HEK293 (cell line): ENCODE data around the gene F2R.

Source experiments
- CTCF ChIA-PET: fragments of 350-600 bp; formaldehyde crosslinking; extraction: SDS; loops from one replicate; lab custom pipeline; 2021; ENCODE audit warnings: antibody characterized with exemption; lab: Yijun Ruan, JAX
- POLR2A ChIA-PET: fragments of 300-600 bp; formaldehyde crosslinking; extraction: SDS; loops from one replicate; lab custom pipeline; 2020; ENCODE audit warnings: antibody characterized with exemption, inconsistent platforms; lab: Yijun Ruan, JAX
- H3K27ac ChIP-seq: fragments of 200-500 bp; sonication (Bioruptor generic); 2 replicates; pipeline ENCODE4 v1.5.1; 2014; ENCODE audit warnings: low read depth, low read length, control low read depth, inconsistent platforms; ENCODE audit errors: extremely low read depth
- H3K36me3 ChIP-seq, 2 experiments: fragments of 200-500 bp in 1 of 2; sonication (Bioruptor generic) in 1 of 2; 1 replicate in 1 of 2; 2 replicates in 1 of 2; pipeline ENCODE4 v1.5.1; 2014 to 2017; ENCODE audit warnings: inconsistent platforms in 2 of 2, low read length in 2 of 2; ENCODE audit not compliant: control insufficient read depth in 2 of 2, insufficient read depth in 1 of 2
- H3K4me1 ChIP-seq: fragments of 200-500 bp; sonication (Bioruptor generic); 2 replicates; pipeline ENCODE4 v1.5.1; 2014; ENCODE audit warnings: mild to moderate bottlenecking, low read length, inconsistent platforms; ENCODE audit not compliant: control insufficient read depth, insufficient read depth
- H3K4me3 ChIP-seq: 2 replicates; pipeline ENCODE4 v1.5.1; 2011; ENCODE audit warnings: low read depth, mild to moderate bottlenecking, control low read depth, low read length, moderate library complexity
- H3K9me3 ChIP-seq: fragments of 200-500 bp; sonication (Bioruptor generic); 2 replicates; pipeline ENCODE4 v1.5.1; 2014; ENCODE audit warnings: low read depth, low read length, inconsistent platforms; ENCODE audit not compliant: control insufficient read depth, insufficient read depth
- BCL11A ChIP-seq: fragments of 450-650 bp; formaldehyde crosslinking; IDR thresholded peaks from 2 replicates; pipeline ENCODE4 v1.5.1; 2016; ENCODE audit warnings: low read depth, missing biosample characterization, missing genetic modification characterization
- GFI1B ChIP-seq: fragments of 450-650 bp; formaldehyde crosslinking; IDR thresholded peaks from 2 replicates; pipeline ENCODE4 v1.5.1; 2016; ENCODE audit warnings: missing biosample characterization, missing genetic modification characterization
- KLF17 ChIP-seq: fragments of 450-650 bp; formaldehyde crosslinking; IDR thresholded peaks from 2 replicates; pipeline ENCODE4 v1.5.1; 2016; ENCODE audit warnings: missing biosample characterization, missing genetic modification characterization
- REST ChIP-seq: fragments of 450-650 bp; formaldehyde crosslinking; IDR thresholded peaks from 2 replicates; pipeline ENCODE4 v1.5.1; 2016; ENCODE audit warnings: missing biosample characterization, missing genetic modification characterization
- YY1 ChIP-seq: fragments of 450-650 bp; formaldehyde crosslinking; IDR thresholded peaks from 2 replicates; pipeline ENCODE4 v1.5.1; 2018; ENCODE audit warnings: missing biosample characterization, missing genetic modification characterization
- ZBTB48 ChIP-seq: fragments of 450-650 bp; formaldehyde crosslinking; IDR thresholded peaks from 2 replicates; pipeline ENCODE4 v1.5.1; 2016; ENCODE audit warnings: missing biosample characterization, missing genetic modification characterization
- ZBTB6 ChIP-seq: fragments of 450-650 bp; formaldehyde crosslinking; IDR thresholded peaks from 2 replicates; pipeline ENCODE4 v1.5.1; 2017; ENCODE audit warnings: missing biosample characterization, missing genetic modification characterization
- ZBTB8A ChIP-seq: fragments of 450-650 bp; formaldehyde crosslinking; IDR thresholded peaks from 2 replicates; pipeline ENCODE4 v1.5.1; 2016; ENCODE audit warnings: missing biosample characterization, missing genetic modification characterization
- ZFP37 ChIP-seq: fragments of 450-650 bp; formaldehyde crosslinking; IDR thresholded peaks from 2 replicates; pipeline ENCODE4 v1.5.1; 2016; ENCODE audit warnings: missing biosample characterization, missing genetic modification characterization
- ZNF114 ChIP-seq: fragments of 450-650 bp; formaldehyde crosslinking; IDR thresholded peaks from 2 replicates; pipeline ENCODE4 v1.5.0; 2017; ENCODE audit warnings: missing biosample characterization, missing genetic modification characterization
- ZNF366 ChIP-seq: fragments of 450-650 bp; formaldehyde crosslinking; conservative IDR thresholded peaks from 2 replicates; pipeline ENCODE4 v1.5.1; 2016; ENCODE audit warnings: missing biosample characterization, missing genetic modification characterization
- ZNF404 ChIP-seq: fragments of 450-650 bp; formaldehyde crosslinking; IDR thresholded peaks from 2 replicates; pipeline ENCODE4 v1.5.1; 2017; ENCODE audit warnings: missing biosample characterization, missing genetic modification characterization
- ZNF488 ChIP-seq: fragments of 450-650 bp; formaldehyde crosslinking; IDR thresholded peaks from 2 replicates; pipeline ENCODE4 v1.5.1; 2016; ENCODE audit warnings: missing biosample characterization, missing genetic modification characterization
- ZNF514 ChIP-seq: fragments of 450-650 bp; formaldehyde crosslinking; IDR thresholded peaks from 2 replicates; pipeline ENCODE4 v1.5.1; 2016; ENCODE audit warnings: missing biosample characterization, missing genetic modification characterization
- ZNF580 ChIP-seq: fragments of 450-650 bp; formaldehyde crosslinking; IDR thresholded peaks from 2 replicates; pipeline ENCODE4 v1.5.1; 2016; ENCODE audit warnings: missing biosample characterization, missing genetic modification characterization
- ZNF596 ChIP-seq: fragments of 450-650 bp; IDR thresholded peaks from 2 replicates; pipeline ENCODE4 v1.5.0; 2018; ENCODE audit warnings: missing biosample characterization, mild to moderate bottlenecking, missing genetic modification characterization, moderate library complexity
- ZNF621 ChIP-seq: fragments of 450-650 bp; formaldehyde crosslinking; IDR thresholded peaks from 2 replicates; pipeline ENCODE4 v1.5.1; 2017; ENCODE audit warnings: missing biosample characterization, missing genetic modification characterization
- ZNF791 ChIP-seq: fragments of 450-650 bp; formaldehyde crosslinking; IDR thresholded peaks from 2 replicates; pipeline ENCODE4 v1.5.1; 2016; ENCODE audit warnings: missing biosample characterization, missing genetic modification characterization

The F2R gene

GRCh38 chr5:76764374-76764773 lies 48.4 kb downstream of the F2R start:
- CTCF ChIA-PET = no interaction called here

GRCh38 chr5:76765249-76765648 lies 49.3 kb downstream of the F2R start:
- H3K27ac ChIP-seq = no peak overlapping the region
- H3K9me3 ChIP-seq = no peaks in the 10 kb centered on the region
- TF ChIP-seq ZBTB48 = no peak
- no peak for TF ChIP-seq ZNF114
- no peak for TF ChIP-seq ZNF580
- TF ChIP-seq ZNF621 (tag by site-specific recombination) = no peak
- no peak for TF ChIP-seq GFI1B (tag by site-specific recombination)
- no peak for TF ChIP-seq ZNF488 (tag by site-specific recombination)
- no peak for TF ChIP-seq ZNF366 (tag by site-specific recombination)
- no peak for TF ChIP-seq REST (tag by site-specific recombination)
- TF ChIP-seq BCL11A (tag by site-specific recombination) = no peak
- TF ChIP-seq ZBTB6 (tag by site-specific recombination) = no peak
- no peak for TF ChIP-seq ZBTB8A (tag by site-specific recombination)
- no peak for TF ChIP-seq ZNF514 (tag by site-specific recombination)
- TF ChIP-seq ZNF596 (tag by site-specific recombination) = no peak
- H3K36me3 ChIP-seq = no peaks in the 10 kb centered on the region
- no peak overlapping the region for H3K4me3 ChIP-seq
- CTCF ChIA-PET = no interaction called here
- no peaks in the 10 kb centered on the region for H3K4me1 ChIP-seq
- POLR2A ChIA-PET = no interaction called here

More at GRCh38 chr5:76764374-76764773, 48.4 kb downstream of the F2R start:
- Histone ChIP-seq H3K27ac (no peak overlapping the region), H3K36me3 (no peaks in the 10 kb centered on the region), H3K4me3 (no peak overlapping the region), H3K9me3 (no peaks in the 10 kb centered on the region), H3K4me1 (no peaks in the 10 kb centered on the region)
- TF ChIP-seq ZNF791 (tag by site-specific recombination) (no peak), ZFP37 (tag by site-specific recombination) (no peak), ZNF404 (tag by site-specific recombination) (no peak), KLF17 (tag by site-specific recombination) (no peak), YY1 (tag by site-specific recombination) (no peak)
- POLR2A ChIA-PET = no interaction called here
